ENCODE data around the gene ACE. TPM values are rescaled to one million over a fixed set of nuclear protein-coding genes. Genes with fewer than 3 reads are reported as not detected.

Gene ACE
- total RNA-seq, 2 donors from 2014 or later = 38.3 to 45.2 TPM

GRCh38 chr17:63526861-63527260, 50.0 kb downstream of the ACE start:
- no peak overlapping the region for H3K4me3 ChIP-seq
- H3K27me3 ChIP-seq = no peaks in the 10 kb centered on the region
- no peaks in the 10 kb centered on the region for H3K36me3 ChIP-seq
- no peaks in the 10 kb centered on the region for H3K4me1 ChIP-seq
- intact Hi-C loops (cut with DNase I) = no loop called here
- TF ChIP-seq CTCF (IDR thresholded peaks at IDR 0.05) = no peak
- H3K9ac ChIP-seq (ENCODE audit: low read depth in 2 of 2, low read length in 2 of 2) = no peak overlapping the region
- H3K27ac ChIP-seq = no peak overlapping the region
- no peak for DNase-seq
- H3K9me3 ChIP-seq = no peaks in the 10 kb centered on the region

- Histone ChIP-seq H3K9me3 (no peaks in the 10 kb centered on the region), H3K27ac (no peak overlapping the region), H3K9ac (ENCODE audit: low read depth in 2 of 2, low read length in 2 of 2) (no peak overlapping the region), H3K4me3 (no peak overlapping the region), H3K4me1 (no peaks in the 10 kb centered on the region), H3K27me3 (no peaks in the 10 kb centered on the region), H3K36me3 (no peaks in the 10 kb centered on the region)
- no peak for TF ChIP-seq CTCF (IDR thresholded peaks at IDR 0.05)
- no peak for DNase-seq
- intact Hi-C loops (cut with DNase I) = no loop called here
Observed at GRCh38 chr17:63528183-63528582, 51.3 kb downstream of the ACE start.

GRCh38 chr17:63529711-63530556, 53.1 kb downstream of the ACE start:
- DNase-seq = no peak
- H3K27me3 ChIP-seq = no peaks in the 10 kb centered on the region
- no peak overlapping the region for H3K4me3 ChIP-seq
- intact Hi-C loops (cut with DNase I) = no loop called here
- no peaks in the 10 kb centered on the region for H3K9me3 ChIP-seq
- H3K9ac ChIP-seq (ENCODE audit: low read depth in 2 of 2, low read length in 2 of 2) = no peak overlapping the region
- H3K36me3 ChIP-seq = no peaks in the 10 kb centered on the region
- no peaks in the 10 kb centered on the region for H3K4me1 ChIP-seq
- no peak for TF ChIP-seq CTCF (IDR thresholded peaks at IDR 0.05)
- no peak overlapping the region for H3K27ac ChIP-seq

GRCh38 chr17:63530557-63531021, 53.7 kb downstream of the ACE start:
- H3K36me3 ChIP-seq = no peaks in the 10 kb centered on the region
- H3K4me3 ChIP-seq = no peak overlapping the region
- TF ChIP-seq CTCF (IDR thresholded peaks at IDR 0.05) = no peak
- no peaks in the 10 kb centered on the region for H3K9me3 ChIP-seq
- no peak for DNase-seq
- no peaks in the 10 kb centered on the region for H3K27me3 ChIP-seq
- no peaks in the 10 kb centered on the region for H3K4me1 ChIP-seq
- no peak overlapping the region for H3K9ac ChIP-seq (ENCODE audit: low read depth in 2 of 2, low read length in 2 of 2)
- no peak overlapping the region for H3K27ac ChIP-seq
- intact Hi-C loops (cut with DNase I) = no loop called here

GRCh38 chr17:63531022-63531965, 54.4 kb downstream of the ACE start:
- intact Hi-C loops (cut with DNase I) = no loop called here
- no peaks in the 10 kb centered on the region for H3K27me3 ChIP-seq
- no peak overlapping the region for H3K4me3 ChIP-seq
- H3K27ac ChIP-seq = no peak overlapping the region
- H3K4me1 ChIP-seq = no peaks in the 10 kb centered on the region
- no peak overlapping the region for H3K9ac ChIP-seq (ENCODE audit: low read depth in 2 of 2, low read length in 2 of 2)
- TF ChIP-seq CTCF (IDR thresholded peaks at IDR 0.05) = no peak
- H3K36me3 ChIP-seq = no peaks in the 10 kb centered on the region
- H3K9me3 ChIP-seq = no peaks in the 10 kb centered on the region
- no peak for DNase-seq

Measured in colonic mucosa (tissue), 4 donors.